Measurements from ENCODE around the gene NFYC. TPM values are rescaled to one million over a fixed set of nuclear protein-coding genes. Genes with fewer than 3 reads are reported as not detected.

Gene NFYC
- total and polyA plus RNA-seq, 2 of the 8 experiments (the other 6 are each of a cell fraction or from before 2014, with no cell fraction given) = 54.1 to 124 TPM

GRCh38 chr1:40734882-40735628, 43.6 kb downstream of the NFYC start:
- H3K14ac ChIP-seq (ENCODE audit: insufficient read length) = no peak overlapping the region
- no peak overlapping the region for H2BK15ac ChIP-seq (ENCODE audit: low read length)
- no peak overlapping the region for H3K4me2 ChIP-seq (ENCODE audit: insufficient read depth in 1 of 2, low read depth in 2 of 2, low read length in 2 of 2)
- H4K8ac ChIP-seq (ENCODE audit: extremely low read depth, insufficient read depth, low read length) = no peak overlapping the region
- WGBS, 2 experiments (ENCODE audit: extremely low coverage in 1 of 2, insufficient coverage in 1 of 2, insufficient read length in 1 of 2, insufficient replicate concordance in 2 of 2, low coverage in 1 of 2, low lambda C conversion rate in 2 of 2, missing lambda C conversion rate in 1 of 2) = 83% methylated on average over 8 of the region's 8 CpGs; no CpG with 5 or more reads in 1 of the 2 experiments
- H3K4ac ChIP-seq (replicated peaks; ENCODE audit: insufficient read length, low read depth, low read length) = no peak overlapping the region
- H2BK120ac ChIP-seq (replicated peaks; ENCODE audit: low read depth, low read length) = no peak overlapping the region
- DNase-seq (ENCODE audit: low read depth in 1 of 2, low spot score in 2 of 2) (no peak), FAIRE-seq (no peak)
- H3K79me1 ChIP-seq (ENCODE audit: low read depth, low read length) = peaks cover 5% of the 10 kb centered on the region
- no peak overlapping the region for H3K4me3 ChIP-seq (ENCODE audit: extremely low read depth in 1 of 4, insufficient read depth in 2 of 4, low read depth in 3 of 4, low read length in 4 of 4)
- H3K9me3 ChIP-seq (ENCODE audit: insufficient read depth in 2 of 2, low read depth in 1 of 2, low read length in 1 of 2) = no peaks in the 10 kb centered on the region
- H4K20me1 ChIP-seq (replicated peaks in 1 of 2; ENCODE audit: control insufficient read depth in 1 of 2, insufficient read depth in 2 of 2, low read length in 2 of 2) = peaks cover 0 to 8% of the 10 kb centered on the region in 2 experiments
- ChIA-PET CTCF (ENCODE audit: partially characterized antibody) (no interaction called here), POLR2A (ENCODE audit: partially characterized antibody) (interaction anchor here (1.2 to 1.6 kb wide), 2 partner anchors 25 to 51 kb away, joined by 3 to 8 read pairs; no protein-coding TSS in a partner anchor)
- H3K4me1 ChIP-seq (replicated peaks in 1 of 4; ENCODE audit: control insufficient read depth in 3 of 4, insufficient read depth in 4 of 4, low read length in 3 of 4) = no peaks in the 10 kb centered on the region; a peak in 1 of 7 replicates
- H3K56ac ChIP-seq (replicated peaks; ENCODE audit: insufficient read length, low read depth, low read length) = no peak overlapping the region
- no peak overlapping the region for H2BK20ac ChIP-seq (ENCODE audit: low read length)
- H2BK5ac ChIP-seq (ENCODE audit: low read depth, low read length) = no peak overlapping the region
- no peak overlapping the region; a peak in 1 of 7 replicates for H3K9ac ChIP-seq (replicated peaks in 1 of 4; ENCODE audit: extremely low read depth in 1 of 4, low read depth in 3 of 4, low read length in 3 of 4)
- H2AK5ac ChIP-seq (ENCODE audit: low read depth, low read length) = no peak overlapping the region
- no peak overlapping the region for H4K5ac ChIP-seq (ENCODE audit: insufficient read length, low read depth, low read length)
- H3K18ac ChIP-seq (ENCODE audit: extremely low read depth, low read length) = no peak overlapping the region
- H3K23ac ChIP-seq (ENCODE audit: insufficient read length) = no peak overlapping the region
- no peak overlapping the region for H3K27ac ChIP-seq (ENCODE audit: low read depth, low read length)
- peaks cover 5 to 59% of the 10 kb centered on the region in 2 experiments; a peak in 3 of 4 replicates for H3K79me2 ChIP-seq (ENCODE audit: control insufficient read depth in 1 of 2, insufficient read depth in 2 of 2, low read length in 2 of 2)
- no peak overlapping the region for H2BK12ac ChIP-seq (ENCODE audit: low read depth, low read length)
- H3K27me3 ChIP-seq (replicated peaks in 1 of 4; ENCODE audit: control insufficient read depth in 3 of 4, extremely low read depth in 1 of 4, insufficient read depth in 3 of 4, low read length in 3 of 4) = no peaks in the 10 kb centered on the region
- H2AFZ ChIP-seq (ENCODE audit: low read length) = no peak overlapping the region
- H4K91ac ChIP-seq (replicated peaks; ENCODE audit: insufficient read length, low read length) = no peak overlapping the region
- no peaks in the 10 kb centered on the region for H3K23me2 ChIP-seq (ENCODE audit: low read depth, low read length)
- peaks cover 0 to 17% (median 11%) of the 10 kb centered on the region in 4 experiments; a peak in 6 of 8 replicates for H3K36me3 ChIP-seq (ENCODE audit: control insufficient read depth in 2 of 4, insufficient read depth in 4 of 4, low read length in 3 of 4)
- no peak for TF ChIP-seq BACH1 (IDR thresholded peaks at IDR 0.05; ENCODE audit: low read length)
- no peak for TF ChIP-seq POLR2AphosphoS5 (IDR thresholded peaks at IDR 0.05; ENCODE audit: low read depth, low read length)
- TF ChIP-seq SRF (IDR thresholded peaks at IDR 0.05; ENCODE audit: low read depth, low read length) = no peak
- TF ChIP-seq SUZ12 (IDR thresholded peaks at IDR 0.05; ENCODE audit: low read length) = no peak
- no peak for TF ChIP-seq TCF12 (IDR thresholded peaks at IDR 0.05; ENCODE audit: low read depth, low read length)
- TF ChIP-seq ASH2L (IDR thresholded peaks at IDR 0.05; ENCODE audit: low read length) = no peak
- TF ChIP-seq PHF8 (conservative IDR thresholded peaks at IDR 0.05; ENCODE audit: low read depth, low read length) = no peak
- no peak for TF ChIP-seq MAFK (IDR thresholded peaks at IDR 0.05; ENCODE audit: low read depth, low read length)
- no peak for TF ChIP-seq YY1 (IDR thresholded peaks at IDR 0.05; ENCODE audit: low read depth, low read length)
- TF ChIP-seq CBX8 (IDR thresholded peaks at IDR 0.05; ENCODE audit: borderline replicate concordance, low read depth, low read length) = no peak
- no peak for TF ChIP-seq MAX (IDR thresholded peaks at IDR 0.05)
- no peak for TF ChIP-seq RXRA (IDR thresholded peaks at IDR 0.05; ENCODE audit: insufficient read depth, low read depth, low read length)
- no peak for TF ChIP-seq ATF3 (IDR thresholded peaks at IDR 0.05; ENCODE audit: insufficient read depth, low read depth, low read length)
